Natural killer cell (primary cell): Measurements from ENCODE around the gene PRDX1. TPM values are rescaled to one million over a fixed set of nuclear protein-coding genes. Genes with fewer than 3 reads are reported as not detected.

Experiments
- ATAC-seq, 3 donors: fragments of 150-1000 bp in 2 of 3; fragments of 200-7000 bp in 1 of 3; cut with Tn5 transposase; 1 replicate in 1 of 3; 2 replicates in 2 of 3; pipeline ENCODE4 v1.10.0; 2021; ENCODE audit warnings: mild to moderate bottlenecking in 2 of 3, moderate library complexity in 2 of 3
- DNase-seq, 2 donors: peaks; one replicate each; pipeline versions ENCODE4 v3.0.0 to v3.0.0-alpha.2; 2013 to 2021; ENCODE audit warnings: mixed read lengths in 1 of 2
- H3K27ac ChIP-seq: one replicate; pipeline ENCODE4 v1.5.1; 2013; ENCODE audit warnings: mild to moderate bottlenecking, low read length
- H3K27me3 ChIP-seq: one replicate; pipeline ENCODE4 v1.6.1; 2013; ENCODE audit warnings: low read length; ENCODE audit not compliant: control insufficient read depth, insufficient read depth
- H3K36me3 ChIP-seq: one replicate; pipeline ENCODE4 v1.6.1; 2013; ENCODE audit warnings: low read length; ENCODE audit not compliant: control insufficient read depth, insufficient read depth
- H3K4me1 ChIP-seq: one replicate; pipeline ENCODE4 v1.6.1; 2013; ENCODE audit warnings: low read length; ENCODE audit not compliant: control insufficient read depth, insufficient read depth
- H3K4me3 ChIP-seq: one replicate; pipeline ENCODE4 v1.5.1; 2013; ENCODE audit warnings: low read length
- H3K9me3 ChIP-seq: one replicate; pipeline ENCODE4 v1.6.1; 2013; ENCODE audit warnings: low read length; ENCODE audit not compliant: control insufficient read depth, insufficient read depth
- H3K27ac Mint-ChIP-seq, 2 donors: one replicate each; pipeline ENCODE4 v1.8.0; 2022; ENCODE audit warnings: mild to moderate bottlenecking in 2 of 2, mixed read lengths in 2 of 2, moderate library complexity in 1 of 2
- H3K27me3 Mint-ChIP-seq, 2 donors: one replicate each; pipeline ENCODE4 v1.8.0; 2022; ENCODE audit warnings: low read depth in 2 of 2, mixed read lengths in 2 of 2
- H3K36me3 Mint-ChIP-seq: one replicate; pipeline ENCODE4 v1.8.0; 2022; ENCODE audit warnings: mixed read lengths
- H3K4me1 Mint-ChIP-seq, 2 donors: one replicate each; pipeline ENCODE4 v1.8.0; 2022; ENCODE audit warnings: mixed read lengths in 2 of 2
- H3K4me3 Mint-ChIP-seq: one replicate; pipeline ENCODE4 v1.8.0; 2022; ENCODE audit warnings: mild to moderate bottlenecking, moderate library complexity, mixed read lengths
- H3K9me3 Mint-ChIP-seq, 2 donors: one replicate each; pipeline ENCODE4 v1.8.0; 2022; ENCODE audit warnings: mixed read lengths in 2 of 2
- WGBS: methylation state at CpG from one replicate; pipeline ENCODE4 v1.1.7; 2013; ENCODE audit warnings: missing lambda C conversion rate; ENCODE audit not compliant: insufficient coverage; 5-methylcytosine and 5-hydroxymethylcytosine counted together
- intact Hi-C: fragments of 100-400 bp; cut with micrococcal nuclease; formaldehyde crosslinking; loops from one replicate; pipeline ENCODE4 v1.14.2; 2022
- total RNA-seq, 4 donors: library from RNA; stranded (reverse); fragments of 120-200 nt in 1 of 4; gene quantifications; one replicate each; pipeline versions ENCODE4 v1.2.3 to v1.2.4, GENCODE V29; 2013 to 2022
- TF ChIP-seq, protein P1 (sequence below): fragments of 200-600 bp; IDR thresholded peaks from one replicate; pipeline ENCODE4 v1.8.0; 2022; ENCODE audit warnings: antibody characterized with exemption

PRDX1 gene
- total RNA-seq, 3 donors from 2014 or later (not counting 1 experiment from before 2014, with no cell fraction given) = 24.8 to 39.1 (median 30.6) TPM

DNA sequence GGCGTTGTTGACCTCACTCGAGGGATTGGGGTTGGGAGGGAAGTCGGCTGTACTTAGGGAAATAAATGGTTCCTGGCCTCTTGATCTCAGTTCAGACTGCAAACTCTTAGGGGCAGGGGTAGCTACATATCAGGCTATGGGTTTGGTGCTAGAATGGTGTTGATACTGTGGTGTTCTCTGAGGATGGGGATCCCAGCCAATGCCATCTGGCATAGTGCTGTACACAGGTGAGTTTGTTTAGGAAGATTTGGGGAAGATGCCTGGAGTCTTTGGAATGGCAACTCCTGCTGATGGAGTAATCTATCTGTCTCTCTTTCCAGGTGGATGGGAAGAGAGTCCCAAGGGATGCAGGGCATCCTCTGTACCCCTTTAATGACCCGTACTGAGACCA, 47.9 kb upstream of the PRDX1 start:
- no peak for ATAC-seq
- no peaks in the 10 kb centered on the region for H3K9me3 Mint-ChIP-seq
- intact Hi-C loops = no loop called here
- TF ChIP-seq, protein P1, sequence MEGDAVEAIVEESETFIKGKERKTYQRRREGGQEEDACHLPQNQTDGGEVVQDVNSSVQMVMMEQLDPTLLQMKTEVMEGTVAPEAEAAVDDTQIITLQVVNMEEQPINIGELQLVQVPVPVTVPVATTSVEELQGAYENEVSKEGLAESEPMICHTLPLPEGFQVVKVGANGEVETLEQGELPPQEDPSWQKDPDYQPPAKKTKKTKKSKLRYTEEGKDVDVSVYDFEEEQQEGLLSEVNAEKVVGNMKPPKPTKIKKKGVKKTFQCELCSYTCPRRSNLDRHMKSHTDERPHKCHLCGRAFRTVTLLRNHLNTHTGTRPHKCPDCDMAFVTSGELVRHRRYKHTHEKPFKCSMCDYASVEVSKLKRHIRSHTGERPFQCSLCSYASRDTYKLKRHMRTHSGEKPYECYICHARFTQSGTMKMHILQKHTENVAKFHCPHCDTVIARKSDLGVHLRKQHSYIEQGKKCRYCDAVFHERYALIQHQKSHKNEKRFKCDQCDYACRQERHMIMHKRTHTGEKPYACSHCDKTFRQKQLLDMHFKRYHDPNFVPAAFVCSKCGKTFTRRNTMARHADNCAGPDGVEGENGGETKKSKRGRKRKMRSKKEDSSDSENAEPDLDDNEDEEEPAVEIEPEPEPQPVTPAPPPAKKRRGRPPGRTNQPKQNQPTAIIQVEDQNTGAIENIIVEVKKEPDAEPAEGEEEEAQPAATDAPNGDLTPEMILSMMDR = no peak
- Histone ChIP-seq H3K27me3 (no peaks in the 10 kb centered on the region), H3K9me3 (no peaks in the 10 kb centered on the region), H3K4me1 (no peaks in the 10 kb centered on the region), H3K36me3 (peaks cover 39% of the 10 kb centered on the region), H3K4me3 (no peak overlapping the region), H3K27ac (no peak overlapping the region)
- DNase-seq = no peak
- WGBS = 86% methylated on average over 4 of the region's 4 CpGs
- no peaks in the 10 kb centered on the region for H3K27me3 Mint-ChIP-seq
- H3K27ac Mint-ChIP-seq = peak overlapping the region in 1 of 2 donors; percentile 11
- H3K4me1 Mint-ChIP-seq = no peaks in the 10 kb centered on the region
- no peaks in the 10 kb centered on the region for H3K36me3 Mint-ChIP-seq
- no peak overlapping the region for H3K4me3 Mint-ChIP-seq

DNA sequence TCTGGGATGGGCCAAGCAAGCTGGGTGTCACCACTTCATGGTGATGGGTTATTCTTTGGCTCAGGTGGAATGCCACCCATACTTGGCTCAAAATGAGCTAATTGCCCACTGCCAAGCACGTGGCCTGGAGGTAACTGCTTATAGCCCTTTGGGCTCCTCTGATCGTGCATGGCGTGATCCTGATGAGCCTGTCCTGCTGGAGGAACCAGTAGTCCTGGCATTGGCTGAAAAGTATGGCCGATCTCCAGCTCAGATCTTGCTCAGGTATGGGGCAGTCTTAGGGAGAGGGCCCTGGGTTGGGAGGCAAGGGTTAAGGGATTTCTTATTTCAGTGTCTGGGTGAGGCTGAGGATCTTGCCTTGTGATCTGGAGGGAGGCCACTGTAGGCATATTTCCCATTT, 46.7 kb upstream of the PRDX1 start:
- Histone ChIP-seq H3K4me3 (no peak overlapping the region), H3K27ac (no peak overlapping the region), H3K27me3 (no peaks in the 10 kb centered on the region), H3K9me3 (no peaks in the 10 kb centered on the region), H3K36me3 (peaks cover 46% of the 10 kb centered on the region), H3K4me1 (no peaks in the 10 kb centered on the region)
- WGBS = 94% methylated on average over 4 of the region's 4 CpGs
- DNase-seq (no peak), ATAC-seq (no peak)
- no peaks in the 10 kb centered on the region for H3K36me3 Mint-ChIP-seq
- H3K9me3 Mint-ChIP-seq = no peaks in the 10 kb centered on the region
- TF ChIP-seq, protein P1 = no peak
- no peak overlapping the region for H3K27ac Mint-ChIP-seq
- intact Hi-C loops = no loop called here
- H3K4me3 Mint-ChIP-seq = no peak overlapping the region
- no peaks in the 10 kb centered on the region for H3K27me3 Mint-ChIP-seq
- no peaks in the 10 kb centered on the region for H3K4me1 Mint-ChIP-seq

DNA sequence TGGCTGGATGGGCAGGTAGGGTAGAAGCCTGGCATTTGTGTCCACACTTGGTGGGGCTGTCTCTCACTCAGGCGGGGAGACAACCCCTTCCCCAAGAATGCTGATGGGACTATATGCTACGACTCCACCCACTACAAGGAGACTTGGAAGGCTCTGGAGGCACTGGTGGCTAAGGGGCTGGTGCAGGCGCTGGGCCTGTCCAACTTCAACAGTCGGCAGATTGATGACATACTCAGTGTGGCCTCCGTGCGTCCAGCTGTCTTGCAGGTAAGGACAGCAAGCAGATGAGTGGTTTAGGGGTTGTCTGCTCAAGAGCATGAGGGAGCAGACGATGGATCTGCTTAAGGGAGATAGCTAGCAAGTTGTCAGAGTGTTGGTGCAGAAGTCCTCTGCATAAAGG, 46.2 kb upstream of the PRDX1 start:
- Histone ChIP-seq H3K36me3 (peaks cover 46% of the 10 kb centered on the region), H3K27ac (no peak overlapping the region), H3K27me3 (no peaks in the 10 kb centered on the region), H3K9me3 (no peaks in the 10 kb centered on the region), H3K4me3 (no peak overlapping the region), H3K4me1 (no peaks in the 10 kb centered on the region)
- Mint-ChIP-seq H3K4me1 (no peaks in the 10 kb centered on the region), H3K9me3 (no peaks in the 10 kb centered on the region), H3K27ac (no peak overlapping the region), H3K36me3 (no peaks in the 10 kb centered on the region), H3K4me3 (no peak overlapping the region), H3K27me3 (no peaks in the 10 kb centered on the region)
- WGBS = 95% methylated on average over 7 of the region's 7 CpGs
- intact Hi-C loops = no loop called here
- DNase-seq (no peak), ATAC-seq (no peak)
- TF ChIP-seq, protein P1 = no peak

DNA sequence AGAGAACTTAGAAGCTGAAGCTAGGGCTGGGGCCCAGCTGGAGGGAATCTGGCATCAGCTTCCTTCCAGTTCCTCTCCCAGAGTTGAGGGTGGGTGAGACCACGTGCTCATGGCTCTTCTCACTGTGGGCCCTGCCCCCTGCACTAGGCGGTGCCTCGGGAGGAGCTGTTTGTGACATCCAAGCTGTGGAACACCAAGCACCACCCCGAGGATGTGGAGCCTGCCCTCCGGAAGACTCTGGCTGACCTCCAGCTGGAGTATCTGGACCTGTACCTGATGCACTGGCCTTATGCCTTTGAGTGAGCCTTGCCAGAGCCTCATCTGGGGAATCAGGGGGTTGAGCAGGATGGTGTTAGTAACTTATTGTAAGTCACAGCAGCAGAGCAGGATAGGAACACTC, 45.0 kb upstream of the PRDX1 start:
- Histone ChIP-seq H3K4me1 (no peaks in the 10 kb centered on the region), H3K36me3 (peaks cover 53% of the 10 kb centered on the region), H3K4me3 (no peak overlapping the region), H3K27ac (no peak overlapping the region), H3K27me3 (no peaks in the 10 kb centered on the region), H3K9me3 (no peaks in the 10 kb centered on the region)
- TF ChIP-seq, protein P1 = no peak
- no peak for DNase-seq
- no peak overlapping the region for H3K27ac Mint-ChIP-seq
- no peaks in the 10 kb centered on the region for H3K9me3 Mint-ChIP-seq
- H3K4me1 Mint-ChIP-seq = no peaks in the 10 kb centered on the region
- no peak for ATAC-seq
- H3K4me3 Mint-ChIP-seq = no peak overlapping the region
- intact Hi-C loops = no loop called here
- H3K27me3 Mint-ChIP-seq = no peaks in the 10 kb centered on the region
- WGBS = 58% methylated on average over 5 of the region's 5 CpGs
- no peaks in the 10 kb centered on the region for H3K36me3 Mint-ChIP-seq
